Kasumi-1 (cell line): ENCODE results near the gene ANK2.

Experiments
- DNase-seq, 2 experiments: peaks; one replicate each; lab custom pipeline; 2025; lab: John Stamatoyannopoulos, UW

Gene ANK2

DNA sequence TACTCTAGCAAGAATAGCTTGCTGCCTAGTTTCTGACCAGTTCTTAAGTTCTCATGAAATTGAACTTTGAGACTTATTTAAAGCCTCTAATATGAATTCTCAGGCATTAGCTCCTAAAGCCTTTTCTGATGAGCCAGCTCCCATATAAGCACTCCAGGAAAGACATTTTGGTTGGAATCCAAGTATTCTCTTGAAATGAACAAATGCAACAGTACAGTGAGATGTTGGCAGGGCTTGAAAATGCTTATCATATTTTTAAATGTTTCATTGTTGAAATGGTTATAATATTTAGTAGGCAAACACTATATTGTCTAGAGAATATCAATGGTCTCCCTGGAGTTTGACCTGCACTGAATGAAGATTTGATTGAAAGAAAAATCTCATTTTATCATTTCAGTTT lies 240.3 kb downstream of the ANK2 start:
- DNase-seq = no peak

DNA sequence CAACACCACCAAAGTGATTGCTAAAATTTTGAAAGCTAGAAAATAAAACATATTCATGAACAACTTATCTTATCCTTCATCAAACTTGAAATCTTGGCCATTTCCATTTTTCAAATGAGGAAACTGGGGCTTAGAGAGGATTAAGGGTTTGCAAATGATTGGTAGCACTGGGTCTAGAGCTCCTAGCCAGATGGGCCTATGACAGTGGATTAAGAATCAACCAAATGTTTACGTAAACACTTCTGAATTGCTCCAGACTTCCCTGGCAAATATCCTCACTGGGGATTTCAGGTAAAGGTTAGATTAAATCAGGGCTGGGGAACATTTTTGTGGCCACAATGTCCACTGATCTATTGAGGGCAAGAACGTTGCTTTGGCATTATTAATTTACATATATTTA lies 241.2 kb downstream of the ANK2 start:
- DNase-seq = no peak

DNA sequence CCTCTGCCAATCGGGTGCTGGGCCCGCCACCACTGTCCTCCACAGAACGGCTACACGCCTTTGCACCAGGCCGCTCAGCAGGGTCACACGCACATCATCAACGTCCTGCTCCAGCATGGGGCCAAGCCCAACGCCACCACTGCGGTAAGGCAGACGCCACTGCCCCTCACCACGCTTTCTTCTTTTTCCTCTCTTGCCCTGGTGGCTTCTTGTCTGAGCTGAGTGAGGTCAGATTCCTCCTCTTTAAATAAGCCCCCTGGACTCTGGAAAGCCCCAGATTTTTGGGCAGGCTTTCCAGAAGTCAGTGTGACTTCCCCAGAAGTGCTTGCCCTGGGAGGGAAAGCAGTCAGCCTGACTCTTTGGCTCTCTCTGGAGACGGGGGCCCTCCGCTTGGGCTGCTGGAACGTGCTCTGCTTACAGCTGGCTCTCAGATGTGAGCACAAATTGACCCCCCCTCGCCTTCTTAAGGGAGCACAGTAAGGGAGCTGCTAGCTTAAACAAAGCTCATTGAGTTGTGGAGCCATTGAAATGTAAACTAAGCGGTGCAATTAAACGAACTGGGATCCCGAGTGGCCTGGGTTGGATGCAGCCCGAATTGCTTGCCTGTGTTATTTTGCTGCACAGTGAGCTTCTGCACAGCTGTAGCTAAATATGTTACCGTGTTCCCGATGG lies 243.1 kb downstream of the ANK2 start:
- DNase-seq = no peak

DNA sequence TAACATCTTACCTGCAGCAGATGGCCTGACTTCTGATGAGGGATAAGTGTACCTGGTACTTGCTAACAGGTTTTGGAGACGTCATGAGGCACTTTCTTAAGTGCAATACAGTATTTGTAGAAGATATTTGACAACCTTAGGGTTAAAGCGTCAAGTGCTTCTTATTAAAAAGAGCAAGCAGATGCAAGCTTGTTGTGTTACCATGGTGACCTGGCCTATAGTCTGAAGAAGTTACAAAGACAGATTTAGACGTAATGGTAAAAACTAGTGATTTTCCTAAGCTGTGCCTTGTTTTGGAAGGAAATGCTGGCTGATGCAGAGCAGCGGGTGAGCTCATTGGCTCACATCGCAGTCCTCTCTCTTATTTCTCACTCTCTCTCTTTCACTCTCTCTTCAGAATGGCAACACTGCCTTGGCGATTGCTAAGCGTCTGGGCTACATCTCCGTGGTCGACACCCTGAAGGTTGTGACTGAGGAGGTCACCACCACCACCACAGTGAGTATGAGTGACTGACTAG lies 243.6 kb downstream of the ANK2 start:
- DNase-seq = no peak

DNA sequence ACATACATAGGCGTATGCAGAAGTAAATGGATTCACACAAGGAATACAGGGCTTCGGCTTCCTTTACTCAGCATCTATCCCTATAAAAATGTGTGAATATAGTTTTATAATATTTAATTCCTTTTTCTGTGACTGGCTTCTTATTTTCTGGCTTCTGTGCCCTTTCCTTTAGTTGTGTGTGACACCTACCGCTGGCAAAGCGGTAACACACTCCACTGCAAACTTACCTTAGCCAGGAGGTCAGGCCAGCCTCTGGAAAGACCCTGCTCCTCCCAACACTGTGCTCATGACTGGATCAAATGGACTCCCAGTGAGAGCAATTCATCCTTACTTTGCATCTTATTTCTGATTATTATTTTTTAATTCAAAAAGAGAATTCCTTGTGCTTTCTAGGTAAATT lies 244.2 kb downstream of the ANK2 start:
- no peak for DNase-seq

DNA sequence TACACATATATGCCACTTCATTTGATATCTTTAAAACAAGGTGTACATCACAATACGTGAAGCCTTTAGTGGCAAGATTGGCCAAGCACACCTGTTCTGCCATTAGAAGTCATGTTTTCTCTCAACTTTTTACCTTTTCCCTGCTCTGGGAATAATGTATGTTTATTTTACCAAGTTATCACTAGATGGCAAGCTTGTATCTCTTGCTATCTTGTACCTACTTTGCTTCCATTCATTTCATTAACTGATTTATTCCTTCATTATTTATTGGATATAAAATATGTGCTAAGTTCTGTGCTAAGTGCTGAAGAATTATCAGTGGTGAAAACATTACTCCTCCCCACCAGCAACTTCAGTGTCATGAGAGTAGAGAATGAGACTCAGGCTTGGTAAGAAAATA lies 245.5 kb downstream of the ANK2 start:
- DNase-seq = no peak

DNA sequence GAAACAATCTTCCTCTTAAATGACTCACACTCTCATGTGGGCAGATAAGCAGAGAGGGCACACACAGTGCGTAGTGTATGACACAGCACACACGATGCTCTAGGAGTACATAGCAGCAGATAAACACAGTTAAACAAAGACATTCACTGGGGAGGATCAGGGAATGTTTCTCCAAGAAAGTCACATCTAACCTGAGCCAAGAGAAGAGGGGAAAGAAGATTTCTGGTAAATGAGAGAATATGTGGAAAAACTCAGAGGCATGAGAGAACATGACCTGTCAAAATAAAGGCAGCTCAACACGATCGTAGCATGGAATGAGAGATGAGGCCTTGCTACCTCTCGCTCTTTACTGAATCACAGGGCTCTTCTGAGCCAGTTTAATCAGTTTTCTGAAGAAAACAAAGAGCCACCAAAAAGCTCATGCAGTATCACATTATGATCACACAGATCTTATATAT lies 251.0 kb downstream of the ANK2 start:
- DNase-seq = no peak

DNA sequence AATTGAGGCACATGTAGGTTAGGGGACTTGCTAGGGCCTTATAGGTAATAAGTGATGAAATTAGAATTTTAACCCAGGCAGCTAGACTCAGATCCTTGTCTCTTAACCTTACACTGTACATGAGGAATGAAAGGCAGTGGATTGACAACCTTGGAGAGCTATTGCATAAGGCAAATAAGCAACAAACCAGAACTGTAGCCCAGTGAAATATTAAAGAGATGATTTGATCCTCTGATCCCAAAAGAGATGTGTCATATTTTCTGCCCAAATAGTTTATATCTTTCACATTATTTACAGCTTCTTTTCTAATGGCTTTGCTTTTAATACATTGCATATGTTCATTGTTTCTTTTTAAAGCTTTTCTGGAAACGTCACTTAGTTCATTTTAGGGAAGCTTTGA lies 252.6 kb downstream of the ANK2 start:
- no peak for DNase-seq

DNA sequence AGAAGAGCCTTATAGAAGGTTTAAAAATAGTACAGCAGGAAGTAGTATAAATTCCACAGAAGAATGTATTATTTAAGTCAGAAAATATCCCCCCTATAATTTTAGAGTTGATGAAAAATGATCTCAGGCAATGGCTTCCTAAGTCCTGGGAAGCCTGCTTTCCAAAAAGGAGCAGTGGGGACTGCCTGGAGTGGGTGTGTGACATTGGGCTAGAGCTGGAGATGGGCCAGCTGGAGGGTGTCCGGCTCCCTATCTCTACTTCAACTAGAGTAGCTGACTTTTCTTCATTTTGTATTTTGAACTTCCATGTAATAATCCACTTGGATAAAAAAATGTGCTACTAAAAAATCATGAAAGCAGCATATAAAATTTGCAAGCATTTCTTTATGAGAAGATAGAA lies 253.9 kb downstream of the ANK2 start:
- no peak for DNase-seq

DNA sequence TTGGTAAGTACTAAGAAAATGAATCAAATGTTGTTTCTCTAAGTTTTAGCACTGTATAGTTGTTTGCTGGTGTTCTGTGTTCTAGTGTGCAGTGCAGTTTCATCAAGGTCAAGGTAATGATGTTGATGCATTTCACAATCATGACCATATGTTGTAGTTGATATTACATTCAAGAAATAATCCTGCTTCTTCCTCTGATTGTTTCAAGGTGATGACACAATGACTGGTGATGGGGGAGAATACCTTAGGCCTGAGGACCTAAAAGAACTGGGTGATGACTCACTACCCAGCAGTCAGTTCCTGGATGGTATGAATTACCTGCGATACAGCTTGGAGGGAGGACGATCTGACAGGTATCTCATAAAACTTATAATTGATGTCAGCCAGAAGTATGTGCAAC lies 261.6 kb downstream of the ANK2 start:
- no peak for DNase-seq

DNA sequence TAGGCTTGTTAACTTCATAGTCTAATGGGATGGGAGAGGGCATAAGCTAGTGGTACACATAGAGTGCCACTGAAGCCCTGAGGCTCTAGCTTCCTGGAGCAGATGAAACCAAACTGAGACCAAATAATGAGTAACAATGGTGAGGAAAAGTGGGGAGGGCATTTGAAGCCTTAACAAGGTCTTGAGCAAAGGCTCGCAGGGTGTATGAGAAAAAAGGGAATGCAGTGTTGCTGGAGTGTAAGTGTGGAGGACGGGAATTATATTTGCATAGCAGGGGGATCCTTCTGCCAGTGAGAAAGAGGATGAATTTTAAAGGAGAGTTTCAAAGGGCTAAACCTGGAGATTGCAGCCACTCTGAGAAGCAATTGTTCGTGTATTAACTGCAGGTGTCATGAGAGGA lies 263.1 kb downstream of the ANK2 start:
- DNase-seq = no peak

DNA sequence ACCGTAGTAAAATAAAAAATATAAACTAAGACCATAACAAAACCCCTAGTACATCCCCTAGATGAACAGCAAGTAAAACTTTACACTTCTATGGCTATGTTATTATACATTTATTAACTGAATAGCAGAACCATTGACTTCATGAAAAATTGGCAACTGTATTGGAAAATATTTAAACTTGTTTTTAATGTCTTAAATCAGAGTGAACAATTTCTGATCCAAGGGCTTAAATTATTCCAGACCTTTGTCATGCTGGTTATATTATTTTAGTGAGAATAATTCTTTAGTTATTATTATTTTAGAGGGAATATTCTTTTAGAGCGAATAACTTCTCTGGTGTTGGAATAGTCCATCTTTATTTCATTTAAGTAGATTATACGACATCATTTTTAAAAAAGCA lies 265.0 kb downstream of the ANK2 start:
- no peak for DNase-seq

DNA sequence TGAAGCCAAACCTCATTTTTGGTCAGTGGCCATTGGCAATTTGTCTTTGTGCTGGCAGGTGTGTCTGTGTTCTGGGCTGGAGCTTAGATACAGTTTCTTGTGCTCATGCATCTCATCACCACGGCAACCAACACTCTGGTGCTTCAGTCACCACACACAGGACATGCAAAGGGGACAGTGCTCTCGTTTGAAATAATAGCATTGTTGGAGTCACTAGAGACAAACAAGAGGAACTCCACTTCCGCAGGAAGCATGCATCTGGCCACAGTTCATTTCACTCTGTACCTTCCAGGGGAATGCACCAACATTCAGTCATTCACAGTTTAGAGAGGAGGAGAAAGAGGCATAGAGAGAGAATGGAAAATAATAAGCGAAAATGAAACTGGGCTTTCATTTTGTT lies 267.4 kb downstream of the ANK2 start:
- DNase-seq = no peak

DNA sequence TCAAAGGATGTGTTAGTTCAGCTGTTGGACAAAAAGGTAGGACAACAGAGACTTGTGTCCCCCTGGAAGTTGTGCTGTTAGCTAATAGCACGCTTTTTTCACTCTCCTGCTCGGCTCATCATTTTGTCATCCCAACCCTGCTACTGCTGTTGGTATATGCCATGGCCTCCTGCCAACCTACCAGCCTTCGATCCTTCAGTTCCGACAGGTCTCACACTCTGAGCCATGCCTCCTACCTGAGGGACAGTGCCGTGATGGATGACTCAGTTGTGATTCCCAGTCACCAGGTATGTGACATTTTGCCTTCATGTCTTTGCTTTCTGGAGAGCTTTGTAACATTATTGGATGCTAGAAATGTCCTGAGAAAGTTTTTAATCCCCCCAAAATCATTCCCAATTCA lies 268.1 kb downstream of the ANK2 start:
- no peak for DNase-seq

DNA sequence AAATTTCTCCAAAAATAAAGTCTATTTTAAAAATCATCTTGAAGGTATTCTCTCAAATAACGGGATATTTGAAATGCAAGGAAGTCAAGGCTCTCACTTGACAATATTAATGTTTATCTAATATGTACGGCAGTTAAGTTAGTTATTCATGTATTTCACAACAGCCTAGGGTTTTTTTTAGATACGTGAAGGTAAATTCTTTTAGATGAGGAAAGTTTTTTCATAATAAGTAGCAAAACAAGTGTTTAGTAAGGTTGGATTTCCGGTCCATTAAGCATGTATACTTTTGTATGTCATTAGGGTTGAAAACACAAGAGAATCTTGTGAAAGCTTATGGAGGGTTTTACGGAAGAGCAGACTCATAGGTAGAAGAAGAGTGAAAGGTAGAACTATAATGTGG lies 273.3 kb downstream of the ANK2 start:
- no peak for DNase-seq

DNA sequence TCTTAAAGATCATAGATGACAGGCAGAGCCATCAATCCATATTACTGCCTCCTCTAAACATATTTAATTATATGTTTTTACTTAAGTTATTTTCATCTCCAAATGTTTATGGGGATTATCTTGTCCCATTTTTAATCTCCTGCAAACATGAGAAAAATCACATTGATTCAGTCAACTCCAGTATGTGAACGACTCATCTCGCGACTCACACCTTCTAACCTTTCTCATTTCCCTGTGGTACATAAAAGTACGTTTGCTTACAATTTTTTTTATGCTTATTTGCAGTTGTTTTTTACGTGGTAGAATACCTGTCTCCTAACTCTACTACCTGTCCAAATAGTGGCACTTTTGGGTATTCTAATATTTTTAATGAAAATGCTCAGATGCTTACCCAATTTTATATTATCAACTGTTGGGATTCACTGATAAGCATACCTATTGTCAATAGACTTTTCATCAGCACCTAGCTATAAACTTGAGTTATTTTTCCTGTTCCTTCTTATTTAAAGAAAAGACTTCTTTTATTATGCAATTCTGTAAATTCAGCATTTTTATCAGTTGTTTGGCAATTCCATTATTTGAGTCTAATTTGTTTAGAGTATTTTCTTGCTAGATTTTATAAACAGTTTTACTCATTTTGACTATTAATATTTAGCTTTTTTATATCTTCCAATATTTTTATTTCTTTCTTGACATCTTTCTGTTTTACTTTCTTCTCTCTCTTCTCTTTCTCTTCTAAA lies 276.6 kb downstream of the ANK2 start:
- no peak for DNase-seq

DNA sequence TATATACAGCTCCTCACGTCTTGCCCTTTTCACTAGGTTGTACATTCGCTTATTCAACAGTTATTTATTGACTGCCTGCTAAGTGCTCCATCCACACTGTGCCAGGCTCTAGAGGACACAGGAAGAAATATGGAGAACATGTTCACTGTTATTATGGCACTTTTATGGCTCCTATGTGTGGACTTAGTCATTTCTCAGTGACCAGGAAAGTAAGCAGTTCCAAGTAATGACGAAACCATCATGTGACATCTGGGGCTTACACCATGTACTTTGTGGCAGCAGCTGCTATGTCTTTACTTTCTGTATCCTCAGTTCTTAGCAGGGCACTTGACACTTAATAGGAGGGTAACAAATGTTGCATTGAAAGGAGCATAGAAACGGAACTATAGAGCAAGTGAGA lies 278.0 kb downstream of the ANK2 start:
- DNase-seq = no peak

DNA sequence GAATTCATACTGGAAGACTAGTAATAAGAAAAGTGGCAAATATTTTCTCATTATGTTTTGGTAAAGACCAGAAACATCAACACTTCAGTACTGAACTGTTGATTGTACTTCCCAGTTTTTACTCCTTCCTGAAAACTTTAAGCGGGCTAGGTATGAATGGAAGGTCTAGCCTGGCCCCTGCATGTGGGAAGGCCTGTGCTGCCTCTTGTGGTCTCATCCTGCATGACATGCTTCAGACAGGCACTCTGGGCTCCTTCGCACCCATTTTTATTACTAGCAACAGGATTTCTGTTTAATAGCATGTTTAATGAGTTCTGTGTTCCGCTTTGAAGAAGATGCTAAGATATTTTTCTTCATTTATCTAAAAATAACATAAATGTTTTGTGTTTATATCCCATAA lies 279.1 kb downstream of the ANK2 start:
- peak; percentile 10 to 13 for DNase-seq

DNA sequence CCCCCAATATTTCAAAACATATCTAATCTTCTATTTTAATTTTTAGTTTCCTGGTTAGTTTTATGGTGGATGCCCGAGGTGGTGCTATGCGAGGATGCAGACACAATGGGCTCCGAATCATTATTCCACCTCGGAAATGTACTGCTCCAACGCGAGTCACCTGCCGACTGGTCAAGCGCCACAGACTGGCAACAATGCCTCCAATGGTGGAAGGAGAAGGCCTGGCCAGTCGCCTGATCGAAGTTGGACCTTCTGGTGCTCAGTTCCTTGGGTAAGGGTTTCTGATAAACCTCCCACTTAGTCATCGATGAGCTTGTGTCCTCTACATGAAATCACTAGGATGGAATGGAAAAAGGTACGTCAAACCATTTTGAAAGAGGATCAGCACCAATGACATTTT lies 280.7 kb downstream of the ANK2 start:
- no peak for DNase-seq

DNA sequence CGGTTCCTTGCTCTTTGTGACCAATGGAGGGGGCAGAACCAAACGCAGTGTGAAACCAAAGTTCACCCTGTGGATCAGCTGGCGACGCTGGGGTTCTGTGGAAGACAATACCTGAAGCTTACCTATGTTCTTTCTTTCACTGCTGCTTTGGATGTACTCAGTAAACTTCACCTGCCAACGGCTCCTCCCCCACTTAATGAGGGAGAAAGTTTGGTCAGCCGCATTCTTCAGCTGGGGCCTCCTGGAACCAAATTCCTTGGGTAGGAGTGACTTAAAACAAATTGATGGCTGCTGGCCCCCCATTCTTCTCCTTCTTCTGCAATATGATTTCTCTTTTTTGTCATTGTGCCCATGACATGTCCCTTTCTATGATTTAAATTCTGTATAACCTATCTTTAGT lies 282.4 kb downstream of the ANK2 start:
- DNase-seq = no peak

DNA sequence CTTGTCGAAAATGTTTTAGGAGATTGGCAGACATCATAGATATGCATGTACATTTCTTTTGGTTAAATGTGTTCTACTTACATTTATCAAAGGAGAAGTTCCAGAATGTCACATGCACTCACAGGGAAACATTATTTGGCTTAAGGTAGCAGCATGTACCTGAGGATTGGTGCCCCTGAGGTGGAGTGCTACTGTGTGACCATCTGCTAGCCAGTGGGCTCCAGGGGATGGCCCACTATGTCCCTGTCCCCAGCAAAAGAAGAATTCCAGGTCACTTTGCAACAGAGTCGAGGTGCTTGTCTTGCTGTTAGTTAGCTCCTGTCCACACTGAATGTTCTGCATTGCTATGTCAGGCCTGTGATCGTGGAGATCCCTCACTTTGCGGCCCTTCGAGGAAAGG lies 283.2 kb downstream of the ANK2 start:
- DNase-seq = no peak

DNA sequence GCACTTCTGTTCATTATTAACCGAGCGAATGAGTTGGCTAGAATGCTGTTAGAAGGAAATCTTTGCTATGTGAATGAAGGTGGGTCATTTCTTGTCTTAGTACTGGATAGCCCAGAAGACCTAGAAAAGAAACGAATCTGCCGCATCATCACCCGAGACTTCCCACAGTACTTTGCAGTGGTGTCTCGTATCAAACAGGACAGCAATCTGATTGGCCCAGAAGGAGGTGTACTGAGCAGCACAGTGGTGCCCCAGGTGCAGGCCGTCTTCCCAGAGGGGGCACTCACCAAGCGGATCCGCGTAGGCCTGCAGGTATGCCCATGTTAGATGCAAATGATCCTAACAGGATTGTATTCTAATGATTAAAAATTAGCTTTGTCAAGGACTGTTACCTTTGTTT lies 286.3 kb downstream of the ANK2 start:
- DNase-seq = no peak

DNA sequence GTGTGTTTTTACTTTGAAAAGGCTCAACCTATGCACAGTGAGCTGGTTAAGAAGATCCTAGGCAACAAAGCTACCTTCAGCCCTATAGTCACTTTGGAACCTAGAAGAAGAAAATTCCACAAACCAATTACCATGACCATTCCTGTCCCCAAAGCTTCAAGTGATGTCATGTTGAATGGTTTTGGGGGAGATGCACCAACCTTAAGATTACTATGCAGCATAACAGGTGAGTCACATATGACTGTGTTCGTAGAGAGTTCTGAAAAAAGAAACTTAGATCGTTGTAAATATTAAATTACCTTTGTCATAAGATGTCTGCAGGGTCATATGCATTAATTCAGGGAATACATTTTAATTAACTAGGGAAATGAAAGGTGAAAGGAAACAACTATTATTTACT lies 287.1 kb downstream of the ANK2 start:
- no peak for DNase-seq

DNA sequence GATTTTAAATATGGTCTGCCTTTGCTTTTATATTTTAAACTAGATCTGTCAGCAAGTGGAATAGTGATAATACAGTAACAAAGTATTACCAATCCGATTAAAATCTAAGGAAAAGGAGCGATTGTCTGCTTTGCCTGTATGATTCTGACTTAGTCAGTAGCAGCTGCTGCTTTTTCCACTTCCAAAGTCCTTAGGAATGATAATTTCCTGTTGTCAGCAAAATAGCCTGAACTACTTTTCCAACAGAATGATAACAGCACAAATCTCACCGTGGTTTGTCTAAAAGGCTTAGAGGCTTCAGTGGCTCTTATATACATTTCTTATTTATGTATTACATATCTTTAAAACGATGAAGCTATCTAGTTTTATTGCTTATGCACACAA lies 290.0 kb downstream of the ANK2 start:
- no peak for DNase-seq
